ENCODE results near the gene SMYD3.

- TF ChIP-seq, protein P1, sequence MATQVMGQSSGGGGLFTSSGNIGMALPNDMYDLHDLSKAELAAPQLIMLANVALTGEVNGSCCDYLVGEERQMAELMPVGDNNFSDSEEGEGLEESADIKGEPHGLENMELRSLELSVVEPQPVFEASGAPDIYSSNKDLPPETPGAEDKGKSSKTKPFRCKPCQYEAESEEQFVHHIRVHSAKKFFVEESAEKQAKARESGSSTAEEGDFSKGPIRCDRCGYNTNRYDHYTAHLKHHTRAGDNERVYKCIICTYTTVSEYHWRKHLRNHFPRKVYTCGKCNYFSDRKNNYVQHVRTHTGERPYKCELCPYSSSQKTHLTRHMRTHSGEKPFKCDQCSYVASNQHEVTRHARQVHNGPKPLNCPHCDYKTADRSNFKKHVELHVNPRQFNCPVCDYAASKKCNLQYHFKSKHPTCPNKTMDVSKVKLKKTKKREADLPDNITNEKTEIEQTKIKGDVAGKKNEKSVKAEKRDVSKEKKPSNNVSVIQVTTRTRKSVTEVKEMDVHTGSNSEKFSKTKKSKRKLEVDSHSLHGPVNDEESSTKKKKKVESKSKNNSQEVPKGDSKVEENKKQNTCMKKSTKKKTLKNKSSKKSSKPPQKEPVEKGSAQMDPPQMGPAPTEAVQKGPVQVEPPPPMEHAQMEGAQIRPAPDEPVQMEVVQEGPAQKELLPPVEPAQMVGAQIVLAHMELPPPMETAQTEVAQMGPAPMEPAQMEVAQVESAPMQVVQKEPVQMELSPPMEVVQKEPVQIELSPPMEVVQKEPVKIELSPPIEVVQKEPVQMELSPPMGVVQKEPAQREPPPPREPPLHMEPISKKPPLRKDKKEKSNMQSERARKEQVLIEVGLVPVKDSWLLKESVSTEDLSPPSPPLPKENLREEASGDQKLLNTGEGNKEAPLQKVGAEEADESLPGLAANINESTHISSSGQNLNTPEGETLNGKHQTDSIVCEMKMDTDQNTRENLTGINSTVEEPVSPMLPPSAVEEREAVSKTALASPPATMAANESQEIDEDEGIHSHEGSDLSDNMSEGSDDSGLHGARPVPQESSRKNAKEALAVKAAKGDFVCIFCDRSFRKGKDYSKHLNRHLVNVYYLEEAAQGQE (IDR thresholded peaks at IDR 0.05; ENCODE audit: borderline replicate concordance), result no peak
- TF ChIP-seq, protein P1 (CRISPR knock-in tag; IDR thresholded peaks at IDR 0.05; ENCODE audit: low read depth), result no peak
- TF ChIP-seq, protein P2, sequence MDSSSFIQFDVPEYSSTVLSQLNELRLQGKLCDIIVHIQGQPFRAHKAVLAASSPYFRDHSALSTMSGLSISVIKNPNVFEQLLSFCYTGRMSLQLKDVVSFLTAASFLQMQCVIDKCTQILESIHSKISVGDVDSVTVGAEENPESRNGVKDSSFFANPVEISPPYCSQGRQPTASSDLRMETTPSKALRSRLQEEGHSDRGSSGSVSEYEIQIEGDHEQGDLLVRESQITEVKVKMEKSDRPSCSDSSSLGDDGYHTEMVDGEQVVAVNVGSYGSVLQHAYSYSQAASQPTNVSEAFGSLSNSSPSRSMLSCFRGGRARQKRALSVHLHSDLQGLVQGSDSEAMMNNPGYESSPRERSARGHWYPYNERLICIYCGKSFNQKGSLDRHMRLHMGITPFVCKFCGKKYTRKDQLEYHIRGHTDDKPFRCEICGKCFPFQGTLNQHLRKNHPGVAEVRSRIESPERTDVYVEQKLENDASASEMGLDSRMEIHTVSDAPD (CRISPR knock-in tag; IDR thresholded peaks at IDR 0.05), result no peak
- TF ChIP-seq CTCF (IDR thresholded peaks at IDR 0.05 in 2 of 3, conservative IDR thresholded peaks at IDR 0.05 in 1 of 3; ENCODE audit: insufficient read depth in 2 of 3, low read depth in 1 of 3, low read length in 3 of 3) (no peak), JUNB (CRISPR knock-in tag; conservative IDR thresholded peaks at IDR 0.05) (no peak), PREB (CRISPR knock-in tag; IDR thresholded peaks at IDR 0.05) (no peak), POLR2AphosphoS2 (IDR thresholded peaks at IDR 0.05; ENCODE audit: low read length) (no peak), POLR2A (conservative IDR thresholded peaks at IDR 0.05) (no peak), EP300 (IDR thresholded peaks at IDR 0.05; ENCODE audit: low read length) (no peak), MYC (IDR thresholded peaks at IDR 0.05; ENCODE audit: low read depth, low read length) (no peak), MYC (CRISPR knock-in tag; IDR thresholded peaks at IDR 0.05; ENCODE audit: borderline replicate concordance, low read depth) (no peak), ZNF668 (CRISPR knock-in tag; IDR thresholded peaks at IDR 0.05) (no peak), ZC3H11A (IDR thresholded peaks at IDR 0.05; ENCODE audit: low read depth, low read length) (no peak), IRF1 (CRISPR knock-in tag; IDR thresholded peaks at IDR 0.05; ENCODE audit: borderline replicate concordance) (no peak)
- TF ChIP-seq, protein P3, sequence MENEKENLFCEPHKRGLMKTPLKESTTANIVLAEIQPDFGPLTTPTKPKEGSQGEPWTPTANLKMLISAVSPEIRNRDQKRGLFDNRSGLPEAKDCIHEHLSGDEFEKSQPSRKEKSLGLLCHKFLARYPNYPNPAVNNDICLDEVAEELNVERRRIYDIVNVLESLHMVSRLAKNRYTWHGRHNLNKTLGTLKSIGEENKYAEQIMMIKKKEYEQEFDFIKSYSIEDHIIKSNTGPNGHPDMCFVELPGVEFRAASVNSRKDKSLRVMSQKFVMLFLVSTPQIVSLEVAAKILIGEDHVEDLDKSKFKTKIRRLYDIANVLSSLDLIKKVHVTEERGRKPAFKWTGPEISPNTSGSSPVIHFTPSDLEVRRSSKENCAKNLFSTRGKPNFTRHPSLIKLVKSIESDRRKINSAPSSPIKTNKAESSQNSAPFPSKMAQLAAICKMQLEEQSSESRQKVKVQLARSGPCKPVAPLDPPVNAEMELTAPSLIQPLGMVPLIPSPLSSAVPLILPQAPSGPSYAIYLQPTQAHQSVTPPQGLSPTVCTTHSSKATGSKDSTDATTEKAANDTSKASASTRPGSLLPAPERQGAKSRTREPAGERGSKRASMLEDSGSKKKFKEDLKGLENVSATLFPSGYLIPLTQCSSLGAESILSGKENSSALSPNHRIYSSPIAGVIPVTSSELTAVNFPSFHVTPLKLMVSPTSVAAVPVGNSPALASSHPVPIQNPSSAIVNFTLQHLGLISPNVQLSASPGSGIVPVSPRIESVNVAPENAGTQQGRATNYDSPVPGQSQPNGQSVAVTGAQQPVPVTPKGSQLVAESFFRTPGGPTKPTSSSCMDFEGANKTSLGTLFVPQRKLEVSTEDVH (IDR thresholded peaks at IDR 0.05; ENCODE audit: low read depth, partially characterized antibody), result no peak
Observed at GRCh38 chr1:246195296-246195695, 311.8 kb downstream of the SMYD3 start.

Measured in K562 (cell line).